Suprapubic skin (tissue), 4 donors: ENCODE measurements around the gene MED22. TPM values are rescaled to one million over a fixed set of nuclear protein-coding genes. Genes with fewer than 3 reads are reported as not detected.

Experiments used
- DNase-seq, 2 donors: peaks; one replicate each; pipeline ENCODE4 v3.0.0-alpha.2; 2019; ENCODE audit warnings: low spot score in 2 of 2
- H3K27ac ChIP-seq: fragments of 200-600 bp; sonication (generic); one replicate; pipeline ENCODE4 v1.5.1; 2019
- H3K27me3 ChIP-seq: fragments of 200-600 bp; sonication (generic); one replicate; pipeline ENCODE4 v1.5.1; 2019
- H3K36me3 ChIP-seq: fragments of 200-600 bp; sonication (generic); one replicate; pipeline ENCODE4 v1.5.1; 2019
- H3K4me1 ChIP-seq: fragments of 200-600 bp; sonication (generic); one replicate; pipeline ENCODE4 v1.5.1; 2019
- H3K4me3 ChIP-seq: fragments of 200-600 bp; sonication (generic); one replicate; pipeline ENCODE4 v1.5.1; 2019; ENCODE audit warnings: mild to moderate bottlenecking
- H3K9me3 ChIP-seq: fragments of 200-600 bp; sonication (generic); one replicate; pipeline ENCODE4 v1.5.1; 2019
- CTCF ChIP-seq, 2 donors: fragments of 200-600 bp in 1 of 2; fragments of 450-650 bp in 1 of 2; sonication (generic) in 1 of 2; IDR thresholded peaks; one replicate each; pipeline ENCODE4 v1.5.1; 2016 to 2019; ENCODE audit warnings: antibody characterized with exemption in 2 of 2, mild to moderate bottlenecking in 1 of 2, moderate library complexity in 1 of 2
- EP300 ChIP-seq: sonication (generic); formaldehyde crosslinking; IDR thresholded peaks from one replicate; pipeline ENCODE4 v1.6.1; 2017; ENCODE audit warnings: antibody characterized with exemption
- POLR2A ChIP-seq, 2 donors: fragments of 450-650 bp; IDR thresholded peaks; one replicate each; pipeline ENCODE4 v1.6.1; 2017; ENCODE audit warnings: antibody characterized with exemption in 2 of 2, mild to moderate bottlenecking in 2 of 2, moderate library complexity in 2 of 2
- POLR2AphosphoS5 ChIP-seq, 3 donors: sonication (generic); formaldehyde crosslinking; IDR thresholded peaks; one replicate each; pipeline ENCODE4 v1.6.1; 2017; ENCODE audit warnings: antibody characterized with exemption in 3 of 3
- WGBS: methylation state at CpG from one replicate; pipeline ENCODE4 v1.1.5; 2018; 5-methylcytosine and 5-hydroxymethylcytosine counted together
- total RNA-seq, 4 donors: library from RNA; depleted of rRNA; stranded (reverse); fragments of >200 nt; gene quantifications; one replicate each; pipeline ENCODE4 v1.1.0, GENCODE V29; 2016

MED22 gene
- total RNA-seq, 4 donors from 2014 or later, result 11.5 to 27.4 (median 18.8) TPM

GRCh38 chr9:133390713-133391112 lies 42.8 kb upstream of the MED22 start:
- Histone ChIP-seq H3K27ac (no peak overlapping the region), H3K27me3 (peaks cover 20% of the 10 kb centered on the region), H3K4me3 (no peak overlapping the region), H3K4me1 (peaks cover 8% of the 10 kb centered on the region), H3K36me3 (no peaks in the 10 kb centered on the region), H3K9me3 (no peaks in the 10 kb centered on the region)
- no peak for DNase-seq
- TF ChIP-seq POLR2A (IDR thresholded peaks at IDR 0.05) (no peak), EP300 (no peak), CTCF (IDR thresholded peaks at IDR 0.05) (no peak), POLR2AphosphoS5 (IDR thresholded peaks at IDR 0.05) (no peak)
- WGBS, result 85% methylated on average over 7 of the region's 7 CpGs

- Histone ChIP-seq H3K4me1 (peaks cover 8% of the 10 kb centered on the region), H3K9me3 (no peaks in the 10 kb centered on the region), H3K27me3 (peaks cover 12% of the 10 kb centered on the region), H3K4me3 (no peak overlapping the region), H3K27ac (no peak overlapping the region), H3K36me3 (no peaks in the 10 kb centered on the region)
- TF ChIP-seq POLR2A (IDR thresholded peaks at IDR 0.05) (no peak), CTCF (IDR thresholded peaks at IDR 0.05) (no peak)
- no peak for DNase-seq
- 91% methylated on average over 10 of the region's 13 CpGs for WGBS
Measured at GRCh38 chr9:133389562-133389961, 41.6 kb upstream of the MED22 start.

GRCh38 chr9:133389025-133389557 lies 41.2 kb upstream of the MED22 start:
- H3K36me3 ChIP-seq, result no peaks in the 10 kb centered on the region
- H3K9me3 ChIP-seq, result no peaks in the 10 kb centered on the region
- TF ChIP-seq EP300 (no peak), CTCF (IDR thresholded peaks at IDR 0.05) (no peak), POLR2A (IDR thresholded peaks at IDR 0.05) (no peak), POLR2AphosphoS5 (IDR thresholded peaks at IDR 0.05) (no peak)
- DNase-seq, result no peak
- H3K4me1 ChIP-seq, result peaks cover 8% of the 10 kb centered on the region
- WGBS, result 92% methylated on average over 8 of the region's 12 CpGs
- no peak overlapping the region for H3K27ac ChIP-seq
- H3K4me3 ChIP-seq, result no peak overlapping the region
- H3K27me3 ChIP-seq, result peaks cover 8% of the 10 kb centered on the region

GRCh38 chr9:133387680-133388079 lies 39.7 kb upstream of the MED22 start:
- Histone ChIP-seq H3K27me3 (no peaks in the 10 kb centered on the region), H3K27ac (no peak overlapping the region), H3K36me3 (no peaks in the 10 kb centered on the region), H3K4me1 (peaks cover 8% of the 10 kb centered on the region), H3K4me3 (no peak overlapping the region), H3K9me3 (no peaks in the 10 kb centered on the region)
- TF ChIP-seq POLR2A (IDR thresholded peaks at IDR 0.05) (no peak), CTCF (IDR thresholded peaks at IDR 0.05) (no peak), POLR2AphosphoS5 (IDR thresholded peaks at IDR 0.05) (no peak), EP300 (no peak)
- WGBS, result 65% methylated on average over 7 of the region's 9 CpGs
- DNase-seq, result no peak

DNA sequence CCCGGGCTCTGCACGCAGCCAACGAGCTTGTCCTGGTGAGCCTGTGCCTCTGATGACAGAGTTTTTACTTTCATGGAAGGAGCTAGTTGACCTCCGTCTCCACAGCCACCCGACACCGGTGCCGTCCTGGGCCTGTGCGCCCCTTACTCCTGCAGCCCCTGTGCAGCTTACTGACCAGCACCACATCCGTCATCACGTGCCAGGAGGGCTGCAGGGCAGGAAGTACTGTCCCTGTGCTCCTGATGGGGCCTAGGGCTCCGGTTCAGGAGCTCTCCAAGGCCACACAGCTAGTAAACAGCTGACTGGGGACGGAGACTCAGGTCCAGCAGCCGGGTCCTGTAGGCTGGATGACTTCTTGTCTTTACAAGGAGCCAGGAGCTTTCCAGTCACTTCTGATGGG lies 38.4 kb upstream of the MED22 start:
- Histone ChIP-seq H3K27ac (no peak overlapping the region), H3K9me3 (no peaks in the 10 kb centered on the region), H3K36me3 (no peaks in the 10 kb centered on the region), H3K4me3 (no peak overlapping the region), H3K27me3 (no peaks in the 10 kb centered on the region), H3K4me1 (peaks cover 8% of the 10 kb centered on the region)
- TF ChIP-seq POLR2AphosphoS5 (IDR thresholded peaks at IDR 0.05), result no peak
- TF ChIP-seq POLR2A (IDR thresholded peaks at IDR 0.05), result no peak
- TF ChIP-seq CTCF (IDR thresholded peaks at IDR 0.05), result no peak
- no peak for TF ChIP-seq EP300
- no peak for DNase-seq
- 88% methylated on average over 9 of the region's 13 CpGs for WGBS
